Measurements from ENCODE around the gene SCNN1G. TPM values are rescaled to one million over a fixed set of nuclear protein-coding genes. Genes with fewer than 3 reads are reported as not detected.

Gene SCNN1G
- total and polyA plus RNA-seq, 2 donors (not counting 3 experiments of a cell fraction or from before 2014, with no cell fraction given), result not detected

DNA sequence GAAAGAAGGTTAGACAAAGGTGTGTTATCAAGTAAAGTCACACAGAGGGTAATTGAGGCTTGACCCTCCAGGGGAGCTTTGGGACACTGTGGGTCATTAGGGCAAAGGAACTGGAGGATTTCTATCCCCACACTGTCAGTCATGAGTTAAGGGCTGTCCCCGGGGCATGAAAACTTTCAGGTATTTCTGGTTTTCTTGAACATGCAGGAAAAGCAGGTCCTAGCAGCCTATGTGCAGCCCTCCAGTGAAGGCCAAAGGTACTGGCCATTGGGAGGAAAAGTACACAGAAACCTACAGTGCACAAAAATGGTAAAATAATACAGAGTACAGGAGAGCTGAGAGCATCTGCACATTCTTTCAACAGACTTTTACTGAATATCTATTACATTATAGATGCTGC is 75.1 kb downstream of the SCNN1G start:
- Histone ChIP-seq H3K9me1 (replicated peaks; ENCODE audit: control insufficient read depth, extremely low read depth, insufficient read depth, low read length) (no peaks in the 10 kb centered on the region), H2AFZ (ENCODE audit: low read depth, low read length) (no peak overlapping the region), H3K4me1 (ENCODE audit: control insufficient read depth, extremely low read depth, insufficient read depth, low read length) (no peaks in the 10 kb centered on the region), H3K4me2 (ENCODE audit: insufficient read depth, low read length) (no peak overlapping the region), H3K27me3 (ENCODE audit: control insufficient read depth in 2 of 2, insufficient read depth in 2 of 2, low read length in 2 of 2) (no peaks in the 10 kb centered on the region), H3K4me3 (replicated peaks in 1 of 3; ENCODE audit: insufficient read depth in 1 of 3, low read depth in 1 of 3, low read length in 3 of 3) (no peak overlapping the region), H4K20me1 (replicated peaks; ENCODE audit: control insufficient read depth, extremely low read depth, insufficient read depth, low read length) (no peaks in the 10 kb centered on the region), H3K79me2 (ENCODE audit: control insufficient read depth, insufficient read depth, low read length) (no peaks in the 10 kb centered on the region), H3K9ac (replicated peaks; ENCODE audit: extremely low read depth, insufficient read depth, low read length) (no peak overlapping the region), H3K9me3 (replicated peaks; ENCODE audit: control insufficient read depth, insufficient read depth, low read length) (no peaks in the 10 kb centered on the region), H3K36me3 (ENCODE audit: control insufficient read depth in 2 of 2, extremely low read depth in 1 of 2, insufficient read depth in 2 of 2, low read length in 2 of 2) (no peaks in the 10 kb centered on the region), H3K27ac (ENCODE audit: insufficient read depth, low read depth, low read length) (no peak overlapping the region)
- TF ChIP-seq GATA2 (IDR thresholded peaks at IDR 0.05; ENCODE audit: insufficient read depth, insufficient read length, low read depth, low read length) (no peak), MYC (IDR thresholded peaks at IDR 0.05; ENCODE audit: low read depth, low read length) (no peak), FOS (IDR thresholded peaks at IDR 0.05; ENCODE audit: borderline replicate concordance, insufficient read depth, low read length) (no peak), POLR2A (IDR thresholded peaks at IDR 0.05; ENCODE audit: low read depth, low read length) (no peak), EZH2 (IDR thresholded peaks at IDR 0.05; ENCODE audit: borderline replicate concordance, low read depth, low read length, severe bottlenecking) (no peak), JUN (IDR thresholded peaks at IDR 0.05; ENCODE audit: borderline replicate concordance, insufficient read depth, insufficient read length, low read depth) (no peak), POLR2AphosphoS5 (IDR thresholded peaks at IDR 0.05; ENCODE audit: insufficient read depth, low read depth, low read length) (no peak)
- TF ChIP-seq, protein P1, sequence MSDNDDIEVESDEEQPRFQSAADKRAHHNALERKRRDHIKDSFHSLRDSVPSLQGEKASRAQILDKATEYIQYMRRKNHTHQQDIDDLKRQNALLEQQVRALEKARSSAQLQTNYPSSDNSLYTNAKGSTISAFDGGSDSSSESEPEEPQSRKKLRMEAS (IDR thresholded peaks at IDR 0.05; ENCODE audit: insufficient read depth, insufficient read length), result no peak
- TF ChIP-seq, protein P2, sequence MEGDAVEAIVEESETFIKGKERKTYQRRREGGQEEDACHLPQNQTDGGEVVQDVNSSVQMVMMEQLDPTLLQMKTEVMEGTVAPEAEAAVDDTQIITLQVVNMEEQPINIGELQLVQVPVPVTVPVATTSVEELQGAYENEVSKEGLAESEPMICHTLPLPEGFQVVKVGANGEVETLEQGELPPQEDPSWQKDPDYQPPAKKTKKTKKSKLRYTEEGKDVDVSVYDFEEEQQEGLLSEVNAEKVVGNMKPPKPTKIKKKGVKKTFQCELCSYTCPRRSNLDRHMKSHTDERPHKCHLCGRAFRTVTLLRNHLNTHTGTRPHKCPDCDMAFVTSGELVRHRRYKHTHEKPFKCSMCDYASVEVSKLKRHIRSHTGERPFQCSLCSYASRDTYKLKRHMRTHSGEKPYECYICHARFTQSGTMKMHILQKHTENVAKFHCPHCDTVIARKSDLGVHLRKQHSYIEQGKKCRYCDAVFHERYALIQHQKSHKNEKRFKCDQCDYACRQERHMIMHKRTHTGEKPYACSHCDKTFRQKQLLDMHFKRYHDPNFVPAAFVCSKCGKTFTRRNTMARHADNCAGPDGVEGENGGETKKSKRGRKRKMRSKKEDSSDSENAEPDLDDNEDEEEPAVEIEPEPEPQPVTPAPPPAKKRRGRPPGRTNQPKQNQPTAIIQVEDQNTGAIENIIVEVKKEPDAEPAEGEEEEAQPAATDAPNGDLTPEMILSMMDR (IDR thresholded peaks at IDR 0.05; ENCODE audit: extremely low read depth in 1 of 2, insufficient read depth in 1 of 2, low read depth in 1 of 2, low read length in 2 of 2), result no peak
- intact Hi-C loops (cut with micrococcal nuclease), result no loop called here
- no peak for FAIRE-seq
- CTCF ChIA-PET, result no interaction called here
- no peak for DNase-seq (ENCODE audit: low read depth, low spot score)
- BruUV-seq (replicated peaks), result no TSS peak
- dilution Hi-C loops (cut with MboI; ENCODE audit: extremely low pct_ligation_motif_present, low sequenced_read_pairs), result no loop called here
- POLR2A ChIA-PET, result no interaction called here
